SJSA1 (cell line): ENCODE results near the gene LPP. TPM values are rescaled to one million over a fixed set of nuclear protein-coding genes. Genes with fewer than 3 reads are reported as not detected.

Source experiments
- DNase-seq, 2 experiments: peaks; one replicate each; pipeline ENCODE4 v3.0.0-alpha.2; 2015 to 2020; ENCODE audit warnings: low spot score in 2 of 2, low read depth in 1 of 2
- H3K27ac ChIP-seq: fragments of 250-450 bp; sonication (Bioruptor Pico); 2 replicates; pipeline ENCODE4 v1.5.1; 2020; ENCODE audit warnings: mild to moderate bottlenecking, moderate library complexity
- H3K27me3 ChIP-seq: fragments of 250-450 bp; sonication (Bioruptor Pico); replicated peaks from 2 replicates; pipeline ENCODE4 v1.5.1; 2020; ENCODE audit warnings: mild to moderate bottlenecking, moderate library complexity
- H3K36me3 ChIP-seq: fragments of 250-450 bp; sonication (Bioruptor Pico); 2 replicates; pipeline ENCODE4 v1.5.1; 2020; ENCODE audit warnings: mild to moderate bottlenecking
- H3K4me1 ChIP-seq: fragments of 250-450 bp; sonication (Bioruptor Pico); replicated peaks from 2 replicates; pipeline ENCODE4 v1.6.1; 2021; ENCODE audit warnings: mild to moderate bottlenecking
- H3K4me3 ChIP-seq: fragments of 250-450 bp; sonication (Bioruptor Pico); 2 replicates; pipeline ENCODE4 v1.5.1; 2020; ENCODE audit warnings: mild to moderate bottlenecking
- H3K9me3 ChIP-seq: fragments of 250-450 bp; sonication (Bioruptor Pico); replicated peaks from 2 replicates; pipeline ENCODE4 v1.5.1; 2020; ENCODE audit warnings: mild to moderate bottlenecking
- total RNA-seq: library from RNA; depleted of rRNA; stranded (reverse); fragments of >200 nt; shearing (Covaris generic); gene quantifications from 2 replicates; pipeline ENCODE4 v1.2.3, GENCODE V29; 2014

Gene LPP
- total RNA-seq, 1 experiment from 2014 or later, result 132 TPM

GRCh38 chr3:188339410-188340295, 185.7 kb downstream of the LPP start:
- Histone ChIP-seq H3K27me3 (no peaks in the 10 kb centered on the region), H3K36me3 (peaks cover 28% of the 10 kb centered on the region), H3K27ac (no peak overlapping the region), H3K9me3 (no peaks in the 10 kb centered on the region), H3K4me1 (peaks cover 14% of the 10 kb centered on the region), H3K4me3 (no peak overlapping the region)
- DNase-seq, result no peak

- no peak for DNase-seq
- Histone ChIP-seq H3K4me1 (peaks cover 24% of the 10 kb centered on the region), H3K4me3 (no peak overlapping the region), H3K36me3 (peaks cover 28% of the 10 kb centered on the region; the same call in 1 of the 2 replicates), H3K9me3 (no peaks in the 10 kb centered on the region), H3K27ac (no peak overlapping the region), H3K27me3 (no peaks in the 10 kb centered on the region)
These were observed 187.5 kb downstream of the LPP start for GRCh38 chr3:188341501-188341900.

GRCh38 chr3:188342991-188343732, 189.2 kb downstream of the LPP start:
- DNase-seq, result no peak
- Histone ChIP-seq H3K27me3 (no peaks in the 10 kb centered on the region), H3K4me3 (no peak overlapping the region), H3K36me3 (peaks cover 28% of the 10 kb centered on the region), H3K9me3 (no peaks in the 10 kb centered on the region), H3K4me1 (peaks cover 24% of the 10 kb centered on the region), H3K27ac (no peak overlapping the region)

GRCh38 chr3:188343894-188344293, 189.9 kb downstream of the LPP start:
- no peak for DNase-seq
- Histone ChIP-seq H3K4me3 (no peak overlapping the region), H3K4me1 (peaks cover 29% of the 10 kb centered on the region), H3K27ac (no peak overlapping the region), H3K9me3 (no peaks in the 10 kb centered on the region), H3K36me3 (peaks cover 27% of the 10 kb centered on the region), H3K27me3 (no peaks in the 10 kb centered on the region)

- H3K4me1 ChIP-seq, result peaks cover 39% of the 10 kb centered on the region
- H3K27ac ChIP-seq, result peak overlapping the region; percentile 51
- no peaks in the 10 kb centered on the region for H3K9me3 ChIP-seq
- DNase-seq, result peak in 1 of 2 experiments; percentile 49
- no peak overlapping the region for H3K4me3 ChIP-seq
- no peaks in the 10 kb centered on the region for H3K27me3 ChIP-seq
- peaks cover 25% of the 10 kb centered on the region for H3K36me3 ChIP-seq
These were observed 191.3 kb downstream of the LPP start for GRCh38 chr3:188345223-188345622.

GRCh38 chr3:188348435-188349244, 194.7 kb downstream of the LPP start:
- Histone ChIP-seq H3K27ac (peak overlapping the region; percentile 79), H3K36me3 (peaks cover 22% of the 10 kb centered on the region), H3K9me3 (no peaks in the 10 kb centered on the region), H3K4me3 (no peak overlapping the region), H3K4me1 (peaks cover 39% of the 10 kb centered on the region), H3K27me3 (no peaks in the 10 kb centered on the region)
- DNase-seq, result peak; percentile 87 to 88

- Histone ChIP-seq H3K4me3 (no peak overlapping the region), H3K27me3 (no peaks in the 10 kb centered on the region), H3K27ac (peak overlapping the region; percentile 79), H3K9me3 (no peaks in the 10 kb centered on the region), H3K36me3 (peaks cover 19% of the 10 kb centered on the region), H3K4me1 (peaks cover 36% of the 10 kb centered on the region)
- no peak for DNase-seq
These were observed 195.5 kb downstream of the LPP start for GRCh38 chr3:188349351-188349901.

GRCh38 chr3:188349933-188350332, 196.0 kb downstream of the LPP start:
- no peak overlapping the region for H3K27ac ChIP-seq

GRCh38 chr3:188350961-188351360, 197.0 kb downstream of the LPP start:
- no peak overlapping the region for H3K27ac ChIP-seq
- no peaks in the 10 kb centered on the region for H3K9me3 ChIP-seq
- DNase-seq, result no peak
- H3K4me3 ChIP-seq, result no peak overlapping the region
- peaks cover 16% of the 10 kb centered on the region for H3K36me3 ChIP-seq
- H3K4me1 ChIP-seq, result peaks cover 23% of the 10 kb centered on the region
- H3K27me3 ChIP-seq, result no peaks in the 10 kb centered on the region

More at GRCh38 chr3:188349933-188350332, 196.0 kb downstream of the LPP start:
- Histone ChIP-seq H3K36me3 (peaks cover 19% of the 10 kb centered on the region), H3K4me1 (peaks cover 31% of the 10 kb centered on the region), H3K4me3 (no peak overlapping the region), H3K9me3 (no peaks in the 10 kb centered on the region), H3K27me3 (no peaks in the 10 kb centered on the region)
- no peak for DNase-seq

- no peak overlapping the region for H3K27ac ChIP-seq
- no peak overlapping the region for H3K4me3 ChIP-seq
- DNase-seq, result no peak
- H3K27me3 ChIP-seq, result no peaks in the 10 kb centered on the region
- no peaks in the 10 kb centered on the region for H3K9me3 ChIP-seq
- H3K36me3 ChIP-seq, result peaks cover 16% of the 10 kb centered on the region
- H3K4me1 ChIP-seq, result peaks cover 23% of the 10 kb centered on the region
These were observed 197.7 kb downstream of the LPP start for GRCh38 chr3:188351648-188352047.

- H3K27me3 ChIP-seq, result no peaks in the 10 kb centered on the region
- no peak for DNase-seq
- H3K27ac ChIP-seq, result no peak overlapping the region
- H3K9me3 ChIP-seq, result no peaks in the 10 kb centered on the region
- peaks cover 16% of the 10 kb centered on the region for H3K36me3 ChIP-seq
- peaks cover 23% of the 10 kb centered on the region for H3K4me1 ChIP-seq
- H3K4me3 ChIP-seq, result no peak overlapping the region
These were observed 198.4 kb downstream of the LPP start for GRCh38 chr3:188352196-188352927.

GRCh38 chr3:188353426-188353825, 199.5 kb downstream of the LPP start:
- Histone ChIP-seq H3K27ac (no peak overlapping the region), H3K4me1 (peaks cover 15% of the 10 kb centered on the region), H3K36me3 (peaks cover 16% of the 10 kb centered on the region), H3K27me3 (no peaks in the 10 kb centered on the region), H3K9me3 (no peaks in the 10 kb centered on the region), H3K4me3 (no peak overlapping the region)
- DNase-seq, result no peak
